ENCODE results near the gene EPS8L1.
"Not testable (repeated sequence)": the region's sequence is repeated elsewhere in the genome, so short reads cannot be mapped to it uniquely, and the experiment has no call there.

The EPS8L1 gene

GRCh38 chr19:55075371-55075998, at the start of gene EPS8L1:
Gene EPS8L1, plus strand, starts transcription at chr19:55075869. Its CDS starts 576 bp downstream, at chr19:55076445.
- DNase-seq = no peak

- not testable (repeated sequence) for DNase-seq
These were observed 48.6 kb upstream of the EPS8L1 start for GRCh38 chr19:55027140-55027471.

GRCh38 chr19:55027472-55028337, 48.0 kb upstream of the EPS8L1 start:
- DNase-seq = no peak

- DNase-seq = no peak
These were observed 46.9 kb upstream of the EPS8L1 start for GRCh38 chr19:55028757-55029156.

GRCh38 chr19:55031178-55031577, 44.5 kb upstream of the EPS8L1 start:
- no peak for DNase-seq

GRCh38 chr19:55032170-55032800, 43.4 kb upstream of the EPS8L1 start:
- DNase-seq = no peak

- DNase-seq = not testable (repeated sequence)
These were observed 42.6 kb upstream of the EPS8L1 start for GRCh38 chr19:55032976-55033643.

- no peak for DNase-seq
These were observed 40.9 kb upstream of the EPS8L1 start for GRCh38 chr19:55034751-55035150.

GRCh38 chr19:55036058-55036457, 39.6 kb upstream of the EPS8L1 start:
- no peak for DNase-seq

- not testable (repeated sequence) for DNase-seq
These were observed 38.1 kb upstream of the EPS8L1 start for GRCh38 chr19:55037603-55038002.

GRCh38 chr19:55040654-55041053, 35.0 kb upstream of the EPS8L1 start:
- not testable (repeated sequence) for DNase-seq

GRCh38 chr19:55041244-55041626, 34.4 kb upstream of the EPS8L1 start:
- no peak for DNase-seq

- peak; percentile 29 to 47 for DNase-seq
These were observed 33.9 kb upstream of the EPS8L1 start for GRCh38 chr19:55041627-55042343.

- DNase-seq = no peak
These were observed 33.4 kb upstream of the EPS8L1 start for GRCh38 chr19:55042344-55042678.

- DNase-seq = no peak
These were observed 33.0 kb upstream of the EPS8L1 start for GRCh38 chr19:55042688-55043087.

GRCh38 chr19:55044286-55044685, 31.4 kb upstream of the EPS8L1 start:
- DNase-seq = no peak

- no peak for DNase-seq
These were observed 30.6 kb upstream of the EPS8L1 start for GRCh38 chr19:55044771-55045716.

GRCh38 chr19:55046975-55047622, 28.6 kb upstream of the EPS8L1 start:
- DNase-seq = no peak

GRCh38 chr19:55047951-55048350, 27.7 kb upstream of the EPS8L1 start:
- no peak for DNase-seq

GRCh38 chr19:55048446-55048845, 27.2 kb upstream of the EPS8L1 start:
- no peak for DNase-seq
